Measurements from ENCODE around the gene MB.
"Not testable (repeated sequence)": the region's sequence is repeated elsewhere in the genome, so short reads cannot be mapped to it uniquely, and the experiment has no call there.

MB gene

GRCh38 chr22:35617137-35617755 lies at the start of gene MB:
TSS of gene MB (minus strand) at chr22:35617329. CDS start at chr22:35617257, 72 bp downstream.
- Histone ChIP-seq H3K9me3 (ENCODE audit: severe bottlenecking) (no peaks in the 10 kb centered on the region), H3K27me3 (ENCODE audit: insufficient read depth, low read depth, severe bottlenecking) (no peaks in the 10 kb centered on the region), H3K4me3 (ENCODE audit: low read depth, low read length) (no peak within 1 kb of the TSS), H3K27ac (no peak within 1 kb of the TSS), H3K36me3 (no peaks in the 10 kb centered on the region)
- TF ChIP-seq CTCF (IDR thresholded peaks at IDR 0.05; ENCODE audit: low read depth, low read length), result no peak
- no peak for DNase-seq

- H3K27ac ChIP-seq; DNase-seq; H3K4me3 ChIP-seq (ENCODE audit: low read depth, low read length); H3K36me3 ChIP-seq; H3K27me3 ChIP-seq (ENCODE audit: insufficient read depth, low read depth, severe bottlenecking): not testable (repeated sequence)
- H3K9me3 ChIP-seq (ENCODE audit: severe bottlenecking), result peaks cover 20% of the 10 kb centered on the region
Measured at GRCh38 chr22:35666699-35667098, 49.6 kb upstream of the MB start.

GRCh38 chr22:35664955-35665587 lies 47.9 kb upstream of the MB start:
- no peak for DNase-seq
- Histone ChIP-seq H3K36me3 (no peaks in the 10 kb centered on the region), H3K27me3 (ENCODE audit: insufficient read depth, low read depth, severe bottlenecking) (no peaks in the 10 kb centered on the region), H3K27ac (no peak overlapping the region), H3K4me3 (ENCODE audit: low read depth, low read length) (no peak overlapping the region), H3K9me3 (ENCODE audit: severe bottlenecking) (peaks cover 20% of the 10 kb centered on the region)
- TF ChIP-seq CTCF (IDR thresholded peaks at IDR 0.05; ENCODE audit: low read depth, low read length), result no peak

- Histone ChIP-seq H3K4me3 (ENCODE audit: low read depth, low read length) (no peak overlapping the region), H3K27ac (no peak overlapping the region), H3K27me3 (ENCODE audit: insufficient read depth, low read depth, severe bottlenecking) (no peaks in the 10 kb centered on the region), H3K36me3 (no peaks in the 10 kb centered on the region), H3K9me3 (ENCODE audit: severe bottlenecking) (peaks cover 20% of the 10 kb centered on the region)
- no peak for DNase-seq
- no peak for TF ChIP-seq CTCF (IDR thresholded peaks at IDR 0.05; ENCODE audit: low read depth, low read length)
Measured at GRCh38 chr22:35663371-35663770, 46.2 kb upstream of the MB start.

- Histone ChIP-seq H3K9me3 (ENCODE audit: severe bottlenecking) (peaks cover 20% of the 10 kb centered on the region), H3K27me3 (ENCODE audit: insufficient read depth, low read depth, severe bottlenecking) (no peaks in the 10 kb centered on the region), H3K36me3 (no peaks in the 10 kb centered on the region), H3K27ac (no peak overlapping the region), H3K4me3 (ENCODE audit: low read depth, low read length) (no peak overlapping the region)
- no peak for TF ChIP-seq CTCF (IDR thresholded peaks at IDR 0.05; ENCODE audit: low read depth, low read length)
- no peak for DNase-seq
Measured at GRCh38 chr22:35662914-35663313, 45.8 kb upstream of the MB start.

- Histone ChIP-seq H3K36me3 (no peaks in the 10 kb centered on the region), H3K27me3 (ENCODE audit: insufficient read depth, low read depth, severe bottlenecking) (no peaks in the 10 kb centered on the region), H3K9me3 (ENCODE audit: severe bottlenecking) (peaks cover 9% of the 10 kb centered on the region), H3K4me3 (ENCODE audit: low read depth, low read length) (no peak overlapping the region), H3K27ac (no peak overlapping the region)
- no peak for TF ChIP-seq CTCF (IDR thresholded peaks at IDR 0.05; ENCODE audit: low read depth, low read length)
- no peak for DNase-seq
Measured at GRCh38 chr22:35661464-35661863, 44.3 kb upstream of the MB start.
